Measurements from ENCODE around the gene CLTB.
"Not testable (repeated sequence)": the region's sequence is repeated elsewhere in the genome, so short reads cannot be mapped to it uniquely, and the experiment has no call there.

Gene CLTB

DNA sequence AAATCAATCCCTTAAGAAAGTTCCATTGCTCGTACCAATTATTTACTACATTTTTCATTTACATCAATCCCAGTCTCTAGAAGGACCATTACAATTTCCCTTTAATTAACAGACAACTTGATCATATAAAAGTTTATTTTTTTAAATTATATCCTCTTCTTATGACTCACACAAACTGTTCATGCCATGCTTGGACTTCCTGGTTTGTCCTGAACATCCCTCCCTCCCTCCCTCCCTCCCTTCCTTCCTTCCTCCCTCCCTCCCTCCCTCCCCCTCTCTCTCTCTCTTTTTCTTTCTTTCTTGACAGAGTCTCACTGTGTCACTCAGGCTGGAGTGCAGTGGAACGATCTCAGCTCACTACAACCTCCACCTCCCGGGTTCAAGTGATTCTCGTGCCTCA is 11.6 kb upstream of the CLTB start:
- no peak for DNase-seq (ENCODE audit: low read depth in 2 of 2)

DNA sequence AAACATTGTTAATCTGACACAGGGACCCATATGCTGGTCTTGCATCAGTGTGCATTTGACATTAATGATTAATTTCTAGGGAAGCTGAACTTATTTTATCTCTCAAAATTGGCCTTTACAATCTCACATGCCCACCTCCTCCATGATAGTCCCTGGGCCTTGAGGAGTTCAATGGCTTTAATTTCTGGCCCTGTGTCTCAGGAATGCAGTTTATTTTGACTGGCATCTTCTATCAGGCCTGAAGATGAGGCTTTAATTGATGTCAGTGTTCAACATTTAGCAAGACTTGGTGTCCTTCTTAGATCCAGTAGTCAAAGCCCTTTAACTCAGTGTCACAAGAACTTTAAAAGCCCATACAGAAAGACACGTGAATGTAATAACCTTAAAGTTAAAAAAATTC is 10.5 kb upstream of the CLTB start:
- DNase-seq (ENCODE audit: low read depth in 2 of 2), result no peak

DNA sequence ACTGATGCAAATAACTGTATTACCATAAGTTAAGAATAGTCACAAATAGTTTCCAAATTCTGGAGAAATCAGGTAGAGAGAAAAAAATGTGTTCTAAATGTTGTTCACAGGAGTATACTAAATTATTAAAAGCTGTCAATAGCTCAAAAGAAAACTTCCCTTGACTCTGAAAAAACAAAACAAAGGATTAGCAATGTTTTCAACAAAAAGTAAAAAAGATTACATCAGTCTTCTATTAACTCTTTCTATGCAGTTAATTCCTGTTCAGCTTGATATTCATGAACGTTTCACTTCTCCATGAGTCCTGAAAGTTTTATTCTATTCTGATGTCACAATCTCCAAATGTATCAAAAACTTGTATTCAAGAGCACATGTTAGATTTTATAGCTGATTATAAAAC is 9.5 kb upstream of the CLTB start:
- no peak for DNase-seq (ENCODE audit: low read depth in 2 of 2)

DNA sequence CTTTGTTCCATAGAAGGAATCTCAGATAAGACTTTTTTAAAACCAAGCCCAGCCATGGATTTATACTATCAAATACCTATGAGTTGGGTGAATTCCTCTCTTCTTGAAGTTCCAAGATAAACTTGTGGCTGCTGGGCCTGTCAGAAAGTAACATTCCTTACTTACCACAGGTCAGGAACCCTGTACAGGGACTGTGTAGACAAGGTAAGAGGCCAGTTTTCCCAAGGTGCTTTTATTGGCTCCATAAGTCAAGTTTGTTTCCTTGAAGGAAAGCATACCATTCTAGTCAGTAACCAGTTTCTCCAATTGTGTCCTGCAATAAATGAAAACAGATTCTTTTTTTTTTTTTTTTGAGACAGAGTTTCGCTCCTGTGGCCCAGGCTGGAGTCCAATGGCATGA is 8.8 kb upstream of the CLTB start:
- DNase-seq (ENCODE audit: low read depth in 2 of 2), result no peak

DNA sequence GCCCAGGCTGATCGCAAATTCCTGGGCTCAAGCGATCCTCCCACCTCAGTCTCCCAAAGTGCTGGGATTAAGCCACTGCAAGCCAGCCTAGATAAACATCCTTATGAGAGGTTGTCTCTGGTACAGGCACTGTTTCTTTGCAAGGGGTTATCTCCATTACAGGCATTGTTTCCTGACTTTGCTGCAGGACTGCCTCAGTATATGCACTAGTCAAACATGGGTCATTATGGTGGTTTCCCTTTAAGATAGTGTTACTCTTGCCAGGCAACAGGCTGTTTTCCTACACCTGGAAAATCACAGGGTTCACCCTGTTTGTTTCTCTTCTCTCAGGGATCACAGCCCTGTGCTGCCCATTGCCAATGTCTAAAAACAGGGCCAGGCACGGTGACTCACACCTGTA is 7.8 kb upstream of the CLTB start:
- DNase-seq (ENCODE audit: low read depth in 2 of 2), result no peak

DNA sequence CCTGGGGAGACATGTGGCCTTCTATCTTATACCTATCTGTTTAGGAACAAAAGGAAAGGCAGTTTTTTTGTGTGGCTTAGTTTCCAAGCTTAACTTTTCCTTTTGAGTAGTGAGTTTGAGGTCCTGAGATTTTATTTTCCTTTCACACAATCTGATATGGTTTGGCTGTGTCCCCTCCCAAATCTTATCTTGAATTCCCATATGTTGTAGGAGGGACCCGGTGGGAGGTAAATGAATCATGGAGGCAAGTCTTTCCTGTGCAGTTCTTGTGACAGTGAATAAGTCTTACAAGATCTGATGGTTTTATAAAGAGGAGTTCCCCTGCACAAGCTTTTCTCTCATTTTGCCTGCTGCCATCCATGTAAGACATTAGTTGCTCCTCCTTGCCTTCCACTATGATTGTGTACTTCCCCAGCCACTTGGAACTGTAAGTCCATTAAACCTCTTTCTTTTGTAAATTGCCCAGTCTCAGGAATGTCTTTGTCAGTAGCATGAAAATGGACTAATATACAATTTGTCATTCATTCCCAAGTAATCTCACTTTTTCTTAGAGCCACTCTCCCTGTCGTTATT is 4.7 kb upstream of the CLTB start:
- no peak for DNase-seq (ENCODE audit: low read depth in 2 of 2)

DNA sequence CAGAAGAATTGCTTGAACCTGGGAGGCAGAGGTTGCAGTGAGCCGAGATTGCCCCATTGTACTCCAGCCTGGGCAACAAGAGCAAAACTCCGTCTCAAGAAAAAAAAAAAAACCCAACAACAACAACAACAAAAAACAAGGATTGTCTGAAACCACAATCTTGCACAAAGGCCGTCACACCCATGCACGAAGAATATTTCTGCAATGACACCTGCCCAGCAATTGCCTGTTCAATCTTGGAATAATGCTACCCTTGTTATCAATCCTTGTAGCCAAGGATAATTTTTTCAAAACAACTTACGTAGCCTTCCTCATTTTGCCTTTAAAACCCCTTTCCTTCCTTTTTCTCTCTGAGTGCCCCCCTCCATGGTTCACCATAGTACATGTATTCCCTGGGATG is 3.7 kb upstream of the CLTB start:
- DNase-seq (ENCODE audit: low read depth in 2 of 2), result no peak

DNA sequence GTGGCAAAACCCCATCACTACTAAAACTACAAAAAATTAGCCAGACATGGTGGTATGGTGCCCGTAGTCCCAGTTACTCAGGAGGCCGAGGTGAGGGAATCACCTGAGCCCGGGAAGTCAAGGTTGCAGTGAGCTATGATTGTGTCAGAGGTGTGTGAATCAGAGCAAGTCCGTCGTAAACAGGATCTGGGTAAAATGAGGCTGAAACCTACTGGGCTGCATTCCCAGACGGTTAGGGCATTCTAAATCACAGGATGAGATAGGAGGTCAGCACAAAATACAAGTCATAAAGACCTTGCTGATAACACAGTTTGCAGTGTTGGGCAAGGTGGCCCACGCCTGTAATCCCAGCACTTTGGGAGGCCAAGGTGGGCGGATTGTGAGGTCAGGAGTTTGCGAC is 1.9 kb upstream of the CLTB start:
- DNase-seq (ENCODE audit: low read depth in 2 of 2), result no peak

DNA sequence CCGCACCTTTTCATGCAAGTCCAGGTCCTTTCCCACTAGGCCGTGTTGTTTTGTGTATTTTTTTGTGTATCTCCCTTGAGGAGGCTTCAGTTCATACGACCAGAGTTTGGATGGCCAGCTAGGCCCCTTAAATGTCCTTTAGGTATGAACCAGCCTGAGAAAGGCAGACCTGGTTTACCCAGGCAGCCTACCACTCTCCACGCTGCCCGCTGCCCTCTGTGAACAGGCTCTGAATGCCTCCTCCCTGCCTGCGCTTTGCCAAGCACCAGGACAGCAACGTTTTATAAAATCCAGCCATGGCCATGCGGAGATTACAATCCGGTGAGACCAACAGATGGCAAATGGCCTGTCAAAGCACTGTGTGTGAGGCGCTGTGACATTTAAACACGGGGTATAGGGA is 626 bp upstream of the CLTB start:
- no peak for DNase-seq (ENCODE audit: low read depth in 2 of 2)

DNA sequence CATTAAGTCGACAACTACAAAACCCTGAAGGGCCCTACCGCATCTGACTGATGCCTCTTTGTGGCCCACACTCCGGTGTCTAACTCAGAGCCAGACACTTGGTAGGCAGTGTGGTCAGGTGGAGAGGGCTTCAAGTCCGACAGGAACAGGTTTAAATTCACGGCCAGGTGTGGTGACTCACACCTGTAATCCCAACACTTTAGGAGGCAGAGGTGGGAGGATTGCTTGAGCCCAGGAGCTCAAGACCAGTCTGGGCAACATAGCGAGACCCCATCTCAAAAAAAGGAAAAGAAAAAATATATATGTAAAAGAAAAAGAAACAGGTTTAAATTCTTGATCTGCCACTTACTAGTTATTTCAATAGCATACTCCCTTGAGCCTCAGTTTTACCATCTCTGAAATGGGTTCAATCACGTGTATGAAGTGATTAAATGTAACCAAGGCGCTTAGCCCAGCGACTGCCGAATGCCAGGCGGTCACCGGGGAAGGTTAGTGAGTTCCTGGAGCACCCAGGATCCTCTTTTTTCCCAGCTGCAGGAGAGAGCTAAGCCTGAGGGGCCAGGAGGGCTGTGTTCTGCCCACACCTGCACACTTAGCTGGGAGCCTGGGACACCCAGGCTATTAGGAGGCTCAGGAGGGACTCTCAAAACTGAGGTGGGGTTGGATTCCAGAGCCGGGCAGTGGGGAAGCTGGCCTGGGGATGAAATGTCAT is 943 bp downstream of the CLTB start:
- DNase-seq (ENCODE audit: low read depth in 2 of 2), result no peak

DNA sequence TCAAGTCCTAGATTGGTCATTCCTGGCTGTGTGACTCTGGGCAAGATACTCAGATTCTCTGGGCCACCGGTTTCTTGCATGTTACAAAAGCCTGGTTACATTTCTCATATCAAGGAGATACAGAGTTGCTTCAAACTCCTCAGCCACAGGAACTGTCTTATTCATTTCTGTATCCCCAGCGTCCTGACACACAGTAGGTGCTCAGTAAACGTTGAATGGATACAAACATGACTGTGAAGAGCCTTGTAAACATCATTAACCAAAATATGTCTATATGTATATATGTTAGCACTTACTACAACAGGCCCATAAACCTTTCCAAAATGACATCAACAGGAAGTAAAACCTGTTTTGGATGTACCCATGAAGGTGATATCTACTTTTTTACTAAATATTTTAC is 1.6 kb downstream of the CLTB start:
- no peak for DNase-seq (ENCODE audit: low read depth in 2 of 2)

DNA sequence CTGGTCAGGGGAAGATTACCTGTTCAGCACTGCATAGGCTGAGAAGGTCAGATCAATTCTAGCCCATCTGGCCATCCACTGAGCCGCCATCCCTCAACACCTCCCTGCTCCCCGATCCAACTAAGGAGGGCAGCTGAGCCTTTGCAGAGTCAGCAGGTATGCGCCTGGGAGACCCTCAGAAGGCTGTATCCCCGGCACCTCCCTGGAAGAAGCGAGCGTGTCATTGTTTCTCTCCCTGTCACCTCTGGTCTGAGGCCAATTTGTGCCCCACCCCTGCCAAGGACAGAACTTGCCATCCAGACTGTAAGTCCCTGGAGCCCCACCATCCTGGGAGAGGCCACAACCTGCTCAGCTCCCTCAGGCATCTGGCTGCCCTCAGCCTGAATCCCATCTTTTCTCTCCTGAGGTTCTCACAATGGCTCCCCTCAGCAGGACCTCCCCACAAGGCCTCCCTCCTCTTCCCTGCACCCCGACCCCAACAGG is 2.6 kb downstream of the CLTB start:
- DNase-seq (ENCODE audit: low read depth in 2 of 2), result no peak

DNA sequence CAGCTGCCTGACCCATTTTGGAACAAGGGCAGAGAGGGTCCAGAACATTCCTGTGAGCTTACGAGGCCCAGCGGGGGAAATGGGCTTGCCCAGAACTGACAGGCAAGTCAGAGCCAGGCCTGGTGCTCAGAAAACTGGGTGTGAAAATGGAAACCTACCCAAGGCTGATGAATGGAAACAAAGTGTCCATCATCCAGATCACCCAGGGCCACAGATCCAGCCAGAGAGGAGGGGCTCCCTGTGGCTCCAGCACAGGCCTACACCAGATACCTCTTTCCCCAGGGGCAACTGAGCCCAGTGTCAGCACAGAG is 3.1 kb downstream of the CLTB start:
- DNase-seq (ENCODE audit: low read depth in 2 of 2), result no peak

DNA sequence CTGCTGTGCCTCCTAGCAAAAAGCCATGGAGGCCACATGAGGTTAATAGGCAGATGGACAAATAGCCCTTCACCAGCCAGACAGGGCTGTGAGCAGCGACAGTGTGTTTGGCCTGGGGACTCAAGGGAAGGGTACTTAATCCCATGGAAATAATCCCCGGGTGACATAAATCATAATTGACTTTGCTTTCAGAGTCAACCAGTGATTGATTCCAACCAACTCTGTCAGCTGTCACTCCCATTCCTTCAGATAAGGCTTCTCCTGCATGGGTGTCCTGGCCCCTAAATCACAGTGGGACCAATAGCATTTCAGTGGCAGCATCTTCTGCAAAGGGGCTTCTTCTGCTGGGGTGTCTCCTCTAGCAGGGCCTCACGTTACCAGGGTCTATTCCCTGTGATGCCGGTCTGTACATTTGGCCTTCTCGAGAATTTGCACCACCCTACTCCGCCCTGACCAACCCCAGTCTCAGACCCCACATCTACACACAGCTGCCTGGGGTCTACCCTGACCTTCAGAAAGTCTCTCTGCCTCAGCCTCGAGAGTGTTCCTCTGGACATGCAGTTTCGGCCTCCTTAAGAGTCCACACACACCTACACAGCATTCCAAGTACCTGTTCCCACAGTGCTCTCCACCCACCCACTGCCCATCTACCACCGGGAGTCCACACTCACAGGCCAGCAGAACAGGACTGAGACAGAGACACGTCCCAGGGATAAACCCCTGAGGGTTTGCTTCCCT is 3.7 kb downstream of the CLTB start:
- no peak for DNase-seq (ENCODE audit: low read depth in 2 of 2)

DNA sequence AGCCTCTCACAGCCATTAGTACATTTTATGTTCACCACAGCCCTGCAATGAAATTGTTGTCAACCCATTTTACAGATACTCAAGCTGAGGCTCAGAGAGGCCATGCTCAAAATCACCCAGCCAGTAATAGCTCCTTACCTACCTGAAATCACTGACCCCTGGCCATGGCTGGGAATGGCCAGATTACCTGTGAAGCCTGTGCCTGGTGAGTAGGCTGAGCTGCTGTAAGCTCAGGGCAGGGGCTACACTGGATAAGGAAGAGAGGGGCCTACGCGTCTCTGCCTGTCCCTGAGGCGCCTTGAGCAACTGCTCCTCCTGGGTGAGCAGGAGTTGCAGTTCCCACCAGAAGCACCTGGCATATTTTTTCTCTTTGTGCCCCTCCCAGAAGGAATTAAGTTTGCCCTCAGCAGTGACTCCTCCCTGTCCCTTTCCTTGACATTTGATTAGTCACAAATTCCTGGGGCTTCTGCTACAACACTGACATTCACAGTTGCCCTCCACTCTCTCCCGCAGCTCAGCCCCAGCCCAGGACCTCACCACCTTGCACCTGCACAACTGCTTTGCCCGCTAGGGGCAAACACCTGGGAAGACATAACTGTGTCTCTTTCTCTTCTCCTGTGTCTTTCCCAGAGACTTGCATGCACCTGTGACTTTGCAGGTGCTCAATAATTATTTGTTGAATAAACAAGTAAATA is 5.7 kb downstream of the CLTB start:
- no peak for DNase-seq (ENCODE audit: low read depth in 2 of 2)

DNA sequence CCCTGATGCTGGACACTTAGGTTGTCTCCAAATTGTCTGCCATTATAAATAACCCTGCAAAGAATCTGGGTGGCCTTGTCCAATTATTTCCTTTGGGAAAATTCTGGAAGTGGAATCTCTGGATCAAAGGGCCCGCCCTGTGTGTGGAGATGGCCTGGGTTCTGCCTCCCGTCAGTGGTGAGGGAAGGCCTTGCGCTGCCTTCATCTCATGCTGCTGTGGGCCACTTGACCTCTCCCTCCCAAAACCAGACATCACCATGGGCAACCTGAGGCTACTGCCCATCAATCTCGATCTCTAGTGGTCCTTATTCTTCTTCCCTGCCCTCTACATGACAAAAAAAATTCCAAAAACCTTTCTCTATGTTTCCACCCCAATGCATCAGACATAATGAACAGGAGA is 6.6 kb downstream of the CLTB start:
- no peak for DNase-seq (ENCODE audit: low read depth in 2 of 2)

DNA sequence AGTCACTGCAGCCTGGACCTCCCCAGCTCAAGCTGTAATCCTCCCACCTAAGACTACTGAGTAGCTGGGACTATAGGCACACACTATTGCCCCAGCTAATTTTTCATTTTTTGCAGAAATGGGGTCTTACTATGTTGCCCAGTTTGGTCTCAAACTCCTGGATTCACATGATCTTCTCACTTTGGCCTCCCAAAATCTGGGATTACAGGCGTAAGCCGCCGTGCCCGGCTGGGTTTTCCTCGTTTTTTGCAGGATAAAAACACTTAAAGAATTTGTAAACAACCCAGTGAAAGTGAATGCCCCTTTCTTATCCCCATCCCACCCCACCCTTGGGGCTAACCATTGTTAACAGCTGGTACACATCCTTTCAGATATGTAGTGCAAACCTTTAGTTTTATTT is 7.7 kb downstream of the CLTB start:
- no peak for DNase-seq (ENCODE audit: low read depth in 2 of 2)

DNA sequence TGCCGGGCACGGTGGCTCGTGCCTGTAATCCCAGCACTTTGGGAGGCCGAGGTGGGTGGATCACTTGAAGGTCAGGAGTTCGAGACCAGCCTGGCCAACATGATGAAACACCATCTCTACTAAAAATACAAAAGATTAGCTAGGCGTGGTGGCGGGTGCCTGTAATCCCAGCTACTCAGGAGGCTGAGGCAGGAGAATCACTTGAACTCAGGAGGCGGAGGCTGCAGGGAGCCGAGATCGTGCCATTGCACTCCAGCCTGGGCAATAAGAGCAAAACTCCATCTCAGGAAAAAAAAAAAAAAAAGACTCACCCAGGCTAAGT is 8.1 kb downstream of the CLTB start:
- not testable (repeated sequence) for DNase-seq (ENCODE audit: low read depth in 2 of 2)

DNA sequence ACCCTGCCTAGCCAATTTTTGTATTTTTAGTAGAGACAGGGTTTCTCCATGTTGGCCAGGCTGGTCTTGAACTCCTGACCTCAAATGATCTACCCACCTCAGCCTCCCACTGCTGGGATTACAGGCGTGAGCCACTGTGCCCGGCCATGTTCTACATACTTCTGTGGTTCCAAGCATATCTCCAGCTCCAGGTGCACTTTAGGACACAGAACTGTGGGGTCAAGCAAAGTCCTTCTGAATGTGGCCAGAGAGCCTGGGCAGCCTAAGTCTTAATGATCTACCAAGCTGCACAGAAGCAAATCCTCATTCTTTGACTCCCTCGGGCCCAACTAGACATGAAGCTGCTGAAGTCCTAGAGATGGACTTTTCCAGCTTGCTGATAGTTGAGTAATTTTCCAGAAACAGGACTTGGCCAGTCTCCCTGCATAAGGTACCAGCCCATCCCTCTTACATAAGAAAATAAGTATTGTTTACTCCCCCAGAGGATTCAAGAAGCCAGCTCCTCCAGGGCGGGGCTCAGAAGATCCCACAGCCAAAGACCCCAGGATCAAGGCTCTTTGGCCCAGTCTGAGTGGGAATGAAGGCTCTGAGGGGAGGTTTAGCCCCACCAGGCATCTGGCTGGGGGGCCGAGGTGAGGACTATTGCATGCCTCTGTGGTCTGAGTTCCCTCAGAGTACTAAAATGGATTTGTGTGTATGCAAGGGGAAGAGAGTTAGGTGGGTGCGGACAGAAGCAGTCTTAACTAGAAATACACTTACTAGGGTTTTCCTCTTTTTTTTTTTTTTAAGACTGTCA is 8.7 kb downstream of the CLTB start:
- DNase-seq (ENCODE audit: low read depth in 2 of 2), result no peak

DNA sequence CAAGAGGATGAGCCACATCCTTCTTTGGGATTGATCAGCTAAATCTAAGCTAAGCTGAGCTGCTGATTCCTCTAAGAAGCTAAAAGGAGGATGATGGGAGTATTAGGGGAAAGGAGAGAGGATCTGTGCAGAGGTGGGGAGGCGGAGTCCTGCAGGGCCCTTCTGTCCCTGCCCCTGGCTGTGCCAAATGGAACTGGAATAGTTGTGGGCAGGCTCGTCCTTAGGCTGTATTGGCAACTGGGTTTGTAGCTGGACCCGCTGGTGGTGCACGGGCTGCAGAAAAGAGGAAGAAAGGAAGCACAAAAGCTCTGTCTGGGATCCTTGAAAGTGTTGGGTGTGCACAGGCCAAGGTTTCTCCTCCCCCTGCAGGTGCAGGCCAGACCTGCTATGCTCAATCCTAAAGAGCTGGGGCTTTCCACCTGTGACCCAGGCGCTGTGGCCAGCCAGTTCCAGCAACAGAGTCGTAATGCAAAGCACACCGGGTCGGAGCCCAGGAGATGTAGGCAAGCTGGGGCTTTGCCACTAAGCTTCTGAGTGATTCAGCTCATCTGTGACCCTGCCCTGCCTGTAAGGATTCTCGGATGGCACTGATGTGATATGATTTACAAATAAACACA is 9.8 kb downstream of the CLTB start:
- DNase-seq (ENCODE audit: low read depth in 2 of 2), result no peak

DNA sequence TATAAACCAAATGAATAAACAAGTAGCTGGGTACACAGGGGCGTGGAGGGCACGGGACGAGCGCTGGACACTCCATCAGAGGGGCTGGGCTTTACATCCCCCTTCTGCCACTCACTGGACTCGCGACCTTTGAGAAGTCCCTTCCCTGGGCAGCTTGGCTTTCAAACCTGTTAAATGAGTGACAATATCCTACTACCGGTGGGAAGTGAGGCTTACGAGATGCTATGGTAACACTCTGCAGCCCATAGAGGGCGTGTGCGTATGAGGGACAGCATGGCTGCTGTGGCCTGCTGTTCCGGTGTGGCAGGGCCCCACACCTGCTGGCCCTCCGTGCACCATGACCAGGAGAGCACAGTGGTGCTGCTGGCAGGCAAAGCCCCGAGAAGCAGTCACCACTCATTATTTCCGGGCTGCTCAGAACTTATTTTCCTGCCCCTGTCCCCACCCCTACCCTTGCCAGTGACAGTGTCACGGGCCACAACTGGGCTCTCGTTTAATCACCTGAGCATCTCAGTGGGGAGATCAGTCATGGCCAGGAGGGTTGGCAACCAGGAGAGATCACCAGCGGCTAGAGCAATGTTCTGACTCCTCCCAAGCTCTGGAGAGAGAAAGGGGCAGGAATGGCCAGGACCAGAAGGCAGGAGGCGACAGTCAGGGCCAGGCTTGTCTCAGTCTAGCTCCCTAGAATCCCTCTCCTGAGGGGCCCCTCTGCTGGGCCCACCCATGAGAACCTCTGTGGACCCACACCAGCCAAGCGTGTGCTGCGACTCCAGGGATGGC is 10.5 kb downstream of the CLTB start:
- no peak for DNase-seq (ENCODE audit: low read depth in 2 of 2)
